Activated CD8-positive, alpha-beta memory T cell treated with anti-CD3 and anti-CD28 coated beads for 1 hour (primary cell): Measurements from ENCODE around the gene SPARCL1.

Source experiments
- DNase-seq, 2 donors: peaks; one replicate each; pipeline ENCODE4 v3.0.0-alpha.2; 2020; ENCODE audit warnings: low read depth in 1 of 2; ENCODE audit errors: extremely low read depth in 1 of 2

The SPARCL1 gene

DNA sequence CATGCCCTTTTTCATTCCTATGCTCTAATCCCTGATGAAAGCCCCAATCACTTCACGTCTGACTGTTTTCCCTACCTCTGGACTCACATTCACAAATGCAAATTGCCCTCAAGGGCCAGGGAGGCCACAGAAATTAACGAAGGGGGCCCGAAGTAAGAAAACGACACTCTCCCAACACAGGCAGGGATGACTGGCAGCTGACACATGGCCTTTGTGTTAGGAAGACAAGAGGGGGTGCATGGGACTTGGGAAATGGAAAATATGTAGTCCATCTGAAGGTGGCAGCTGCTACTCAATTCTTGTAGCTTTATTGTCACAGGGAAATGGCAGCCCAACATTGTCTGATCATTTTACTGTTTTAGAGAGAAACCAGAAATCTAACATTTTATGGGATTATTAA, 12.3 kb upstream of the SPARCL1 start:
- no peak for DNase-seq

GRCh38 chr4:87540146-87541058, 11.2 kb upstream of the SPARCL1 start:
- DNase-seq, result no peak

GRCh38 chr4:87532907-87533306, 3.7 kb upstream of the SPARCL1 start:
- no peak for DNase-seq

GRCh38 chr4:87532109-87532508, 2.9 kb upstream of the SPARCL1 start:
- DNase-seq, result no peak

GRCh38 chr4:87531621-87532020, 2.4 kb upstream of the SPARCL1 start:
- DNase-seq, result no peak

DNA sequence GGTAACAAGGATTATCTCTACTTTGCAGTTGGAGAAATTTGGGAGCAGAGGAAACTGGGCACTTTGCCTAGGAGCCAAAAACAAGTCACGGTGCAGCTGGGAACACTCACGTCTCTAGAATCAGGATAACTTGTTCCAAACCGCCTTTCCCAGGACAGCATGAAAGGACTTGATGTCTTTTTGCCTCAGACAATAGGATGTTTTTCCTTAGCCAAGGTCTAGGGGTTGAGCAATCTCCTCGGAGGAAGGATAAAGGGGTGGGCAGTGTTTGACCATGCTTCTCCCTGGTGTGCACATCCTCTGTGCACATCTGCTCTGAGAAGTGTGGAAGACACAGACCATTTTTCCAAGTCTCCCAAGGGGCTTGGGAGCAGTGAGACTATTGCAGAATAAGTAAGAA, 1.7 kb upstream of the SPARCL1 start:
- no peak for DNase-seq

DNA sequence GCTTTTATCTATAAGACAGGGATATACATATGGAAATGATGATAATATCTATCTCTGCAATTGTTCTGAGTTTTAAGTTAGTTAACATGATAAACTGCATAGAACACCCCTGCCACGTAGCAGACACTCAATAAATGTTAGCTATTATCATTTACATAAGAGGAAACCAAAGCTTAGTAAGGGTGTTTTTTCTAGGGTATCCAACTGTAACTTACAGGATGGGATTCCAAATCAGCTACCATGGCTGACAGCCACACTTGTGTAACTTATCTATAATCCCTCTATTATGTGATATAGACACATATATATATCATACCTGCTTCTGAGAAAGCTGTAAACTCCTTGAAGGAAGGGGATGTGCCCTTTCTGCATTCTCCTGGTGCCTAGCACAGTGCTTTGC, 1.1 kb upstream of the SPARCL1 start:
- DNase-seq, result no peak

- no peak for DNase-seq
Measured at GRCh38 chr4:87527431-87528220, 1.6 kb downstream of the SPARCL1 start.

DNA sequence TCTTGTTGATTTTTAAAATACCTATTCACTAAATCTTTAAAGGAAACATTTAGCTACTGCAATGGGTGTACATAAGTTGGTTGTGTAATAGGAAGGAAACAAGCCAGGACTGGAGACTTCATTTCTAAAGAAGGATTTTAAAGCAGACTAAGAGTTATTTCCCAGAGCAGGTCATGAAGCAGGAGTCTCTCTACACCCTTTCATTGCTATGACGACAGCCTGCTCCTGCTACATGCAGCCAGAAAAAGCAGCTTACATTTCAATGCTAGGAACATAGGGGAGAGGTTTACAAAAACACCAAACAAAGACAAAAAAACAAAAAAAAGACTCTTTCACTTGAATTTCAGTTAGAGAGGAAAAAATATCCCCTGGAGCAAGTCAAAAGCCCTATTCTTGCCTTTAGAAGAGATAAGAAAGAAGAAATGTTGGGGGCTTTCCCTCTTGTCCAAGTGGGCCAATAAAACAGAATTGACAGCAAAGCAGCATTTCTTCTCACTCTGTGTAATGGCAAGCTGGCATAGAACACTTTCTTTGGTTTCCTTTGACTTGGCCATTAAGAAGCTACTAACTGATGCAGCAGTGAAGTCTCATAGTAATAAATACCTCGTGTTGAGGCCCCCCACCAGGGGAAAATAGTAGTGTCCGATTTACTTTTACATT, 3.4 kb downstream of the SPARCL1 start:
- DNase-seq, result no peak

GRCh38 chr4:87524456-87524855, 4.7 kb downstream of the SPARCL1 start:
- DNase-seq, result no peak

- DNase-seq, result no peak
Measured at GRCh38 chr4:87523307-87523706, 5.9 kb downstream of the SPARCL1 start.

DNA sequence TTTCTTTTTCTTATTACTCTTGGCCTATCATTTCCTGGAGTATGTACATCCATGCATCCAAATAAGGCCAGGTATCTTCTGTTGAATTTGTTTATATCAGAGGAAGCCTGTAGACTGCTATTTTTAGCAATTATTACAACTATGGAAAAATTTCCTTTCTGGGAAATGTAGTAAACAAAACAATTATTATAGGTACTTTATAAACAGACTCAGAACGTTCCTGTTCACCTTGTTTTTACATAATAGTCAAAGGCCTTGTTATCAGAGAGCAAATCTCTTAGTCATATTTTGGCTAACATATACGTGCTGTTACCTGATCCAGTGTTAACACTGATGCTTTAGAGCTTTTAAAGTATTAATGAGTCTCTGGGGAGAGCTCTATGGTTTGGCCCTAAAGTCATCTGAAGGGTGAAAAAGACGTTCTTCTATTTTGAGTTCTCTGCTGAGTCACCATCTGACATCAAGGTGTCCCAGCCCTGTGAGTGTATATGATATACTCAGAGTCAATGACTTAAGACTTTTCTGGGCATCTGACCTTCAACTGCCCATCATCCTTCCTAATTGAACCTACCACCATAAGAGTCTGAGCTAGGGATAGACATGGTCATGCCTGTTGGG, 7.3 kb downstream of the SPARCL1 start:
- DNase-seq, result no peak

DNA sequence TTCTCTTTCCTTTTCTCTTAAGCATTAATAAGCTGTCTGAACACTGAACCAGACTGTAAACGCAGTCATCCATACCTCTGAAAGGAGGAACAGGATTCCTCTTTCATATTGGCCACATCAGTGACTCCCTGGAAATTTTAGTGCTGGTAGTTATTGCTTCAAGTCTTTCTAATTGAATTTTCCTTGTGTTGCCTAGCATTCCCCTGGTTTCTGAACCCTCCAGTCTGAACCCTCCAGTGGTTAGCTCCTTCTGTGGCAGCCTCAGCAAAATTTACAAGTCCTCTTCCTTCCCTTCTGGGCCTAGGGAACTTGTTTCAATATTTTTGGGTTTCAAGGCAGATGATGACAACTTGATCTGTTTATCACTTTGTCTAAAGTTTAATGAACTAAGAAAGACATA, 7.9 kb downstream of the SPARCL1 start:
- no peak for DNase-seq

DNA sequence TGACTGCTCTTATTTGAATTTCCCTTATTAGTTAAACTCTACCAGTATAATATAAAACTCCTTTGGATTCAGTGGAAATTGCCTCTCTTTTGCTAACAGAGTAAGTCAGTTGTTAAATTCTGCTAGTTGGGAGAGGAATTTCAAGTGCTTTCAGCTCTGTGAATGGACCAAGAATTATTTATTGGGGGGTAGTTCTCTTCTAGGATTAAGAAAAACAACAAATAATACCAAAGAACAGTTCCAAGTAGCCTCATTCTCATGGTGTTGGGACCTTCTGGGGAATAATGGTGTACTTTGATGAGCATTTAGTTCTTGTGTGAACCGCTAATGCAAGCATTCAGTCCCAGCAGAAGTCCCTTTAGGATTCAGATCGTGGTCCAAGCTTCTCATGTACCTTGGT, 11.6 kb downstream of the SPARCL1 start:
- no peak for DNase-seq

GRCh38 chr4:87516683-87517082, 12.5 kb downstream of the SPARCL1 start:
- no peak for DNase-seq

DNA sequence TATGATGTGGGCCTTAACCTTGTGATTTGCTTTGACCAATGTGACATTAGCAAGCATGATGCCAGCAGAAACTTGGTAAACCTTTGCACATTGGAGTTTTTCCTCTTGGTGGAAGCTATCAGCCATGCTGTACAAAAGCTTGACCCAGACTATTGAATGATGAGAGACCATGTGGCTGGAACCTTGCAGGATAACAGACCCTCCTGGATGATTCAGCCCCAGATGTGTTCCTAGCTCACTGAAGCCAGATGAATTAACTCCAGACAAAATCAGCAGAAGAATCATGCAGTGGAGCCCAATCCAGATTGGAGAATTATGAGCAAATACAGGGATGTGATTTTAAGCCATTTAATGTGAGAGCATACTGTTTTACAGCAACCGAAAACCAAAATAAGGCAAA, 16.8 kb downstream of the SPARCL1 start:
- DNase-seq, result no peak

DNA sequence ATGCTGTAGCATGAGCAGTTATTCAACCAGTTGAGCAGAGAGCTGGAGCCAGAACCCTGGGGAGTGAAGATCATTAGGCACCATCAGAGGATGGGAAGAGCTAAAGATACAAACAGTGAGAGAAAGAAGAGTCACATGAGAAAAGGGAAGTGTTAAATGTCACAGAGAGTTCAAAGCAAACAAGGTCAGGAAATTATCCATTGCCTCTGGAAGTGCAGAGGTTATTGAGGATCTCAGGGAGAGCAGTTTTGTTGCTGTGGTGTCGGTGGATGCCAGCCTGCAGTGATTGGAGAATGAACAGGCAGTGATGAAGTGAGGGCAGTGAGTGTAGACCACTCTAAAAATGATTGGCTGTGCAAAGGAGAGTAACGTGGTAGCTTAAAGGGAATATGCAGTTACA, 17.7 kb downstream of the SPARCL1 start:
- DNase-seq, result no peak

DNA sequence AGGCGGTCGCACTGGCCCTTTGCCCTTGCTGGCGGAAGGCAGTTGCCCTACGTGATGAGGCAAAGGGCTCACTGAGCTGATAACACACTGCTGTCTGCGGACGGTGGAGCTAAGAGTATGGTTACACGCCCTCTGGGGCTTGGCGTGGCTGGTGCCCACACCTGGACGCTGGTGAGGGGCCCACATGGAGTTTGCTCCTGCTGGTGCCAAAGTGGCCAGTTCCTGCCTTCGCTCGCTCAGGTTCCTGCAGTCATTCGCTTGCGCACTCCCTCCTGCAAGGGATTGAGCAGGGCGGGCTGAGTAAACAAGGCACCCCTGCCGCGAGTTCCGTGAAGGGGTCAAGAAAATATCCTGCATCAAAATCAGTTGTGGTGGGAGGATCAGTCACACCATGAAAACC, 18.4 kb downstream of the SPARCL1 start:
- no peak for DNase-seq

GRCh38 chr4:87506974-87507701, 22.0 kb downstream of the SPARCL1 start:
- DNase-seq, result no peak

GRCh38 chr4:87505862-87506261, 23.3 kb downstream of the SPARCL1 start:
- DNase-seq, result no peak
